ENCODE results near the gene TRHDE. TPM values are rescaled to one million over a fixed set of nuclear protein-coding genes. Genes with fewer than 3 reads are reported as not detected.
A peak's percentile ranks its signal among the peaks of the same experiment; 100 is the strongest.
"Not testable (repeated sequence)": the region's sequence is repeated elsewhere in the genome, so short reads cannot be mapped to it uniquely, and the experiment has no call there.

TRHDE gene
- total and polyA plus RNA-seq, 2 donors from 2014 or later: 1.6 to 18.6 TPM

DNA sequence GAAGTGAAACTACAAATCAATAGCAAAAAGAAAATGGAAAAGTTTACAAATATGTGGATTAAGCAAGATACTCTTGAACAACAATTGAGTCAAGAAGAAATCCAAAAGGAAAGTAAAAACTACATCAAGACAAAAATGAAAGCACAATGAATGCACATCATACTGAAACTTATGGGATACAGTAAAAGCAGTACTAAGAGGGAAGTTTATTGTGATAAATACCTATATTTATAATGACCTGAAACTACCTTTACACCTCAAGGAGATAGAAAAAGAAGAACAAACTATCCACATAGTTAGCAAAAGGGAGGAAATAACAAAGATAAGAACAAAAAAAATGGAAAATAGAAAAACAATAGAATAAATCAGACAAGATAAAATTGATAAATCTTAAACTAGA is 375.0 kb downstream of the TRHDE start:
- no peaks in the 10 kb centered on the region for H3K9me3 ChIP-seq (ENCODE audit: control insufficient read depth in 2 of 3, insufficient read depth in 1 of 3, low read length in 3 of 3)
- H3K4me3 ChIP-seq (ENCODE audit: low read length in 3 of 3): no peak overlapping the region
- TF ChIP-seq CTCF (IDR thresholded peaks at IDR 0.05; ENCODE audit: borderline replicate concordance, extremely low read depth, insufficient read depth): no peak
- H3K9ac ChIP-seq (ENCODE audit: low read length in 3 of 3): no peak overlapping the region
- peak; percentile 19 for FAIRE-seq
- no peaks in the 10 kb centered on the region for H3K27me3 ChIP-seq (ENCODE audit: control insufficient read depth, insufficient read depth, low read length)
- H3K27ac ChIP-seq (ENCODE audit: low read depth in 2 of 2, low read length in 2 of 2): no peak overlapping the region
- no peaks in the 10 kb centered on the region for H3K4me1 ChIP-seq (ENCODE audit: control insufficient read depth in 2 of 3, insufficient read depth in 2 of 3, low read depth in 1 of 3, low read length in 3 of 3)
- intact Hi-C loops (cut with DNase I): no loop called here
- no peak for DNase-seq
- no peaks in the 10 kb centered on the region for H3K36me3 ChIP-seq (ENCODE audit: control insufficient read depth in 2 of 3, insufficient read depth in 3 of 3, low read length in 3 of 3)

DNA sequence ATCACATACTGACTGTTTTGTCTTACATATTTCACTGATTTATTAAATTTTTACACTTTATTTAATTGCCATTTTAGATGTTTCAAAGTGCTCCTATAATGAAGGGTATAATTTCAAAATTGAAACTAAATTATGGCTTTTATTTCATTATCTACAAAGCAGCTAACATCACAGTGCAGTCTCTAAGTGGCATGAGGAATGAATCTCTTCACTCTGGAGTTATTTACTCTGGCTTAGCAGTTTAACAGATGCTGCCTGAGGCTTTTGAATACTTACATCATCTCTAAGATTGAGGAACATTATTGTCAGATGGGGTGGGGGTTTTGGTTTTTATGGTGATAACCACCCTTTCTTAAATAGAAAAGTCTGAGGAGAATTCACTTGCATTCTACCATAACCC is 386.4 kb downstream of the TRHDE start:
- H3K4me3 ChIP-seq (ENCODE audit: low read length in 3 of 3): no peak overlapping the region
- intact Hi-C loops (cut with DNase I): no loop called here
- H3K27me3 ChIP-seq (ENCODE audit: control insufficient read depth, insufficient read depth, low read length): no peaks in the 10 kb centered on the region
- no peak for TF ChIP-seq CTCF (IDR thresholded peaks at IDR 0.05; ENCODE audit: borderline replicate concordance, extremely low read depth, insufficient read depth)
- H3K9me3 ChIP-seq (ENCODE audit: control insufficient read depth in 2 of 3, insufficient read depth in 1 of 3, low read length in 3 of 3): no peaks in the 10 kb centered on the region
- no peak overlapping the region for H3K9ac ChIP-seq (ENCODE audit: low read length in 3 of 3)
- FAIRE-seq: no peak
- peaks cover 0 to 2% (median 0%) of the 10 kb centered on the region in 3 donors for H3K36me3 ChIP-seq (ENCODE audit: control insufficient read depth in 2 of 3, insufficient read depth in 3 of 3, low read length in 3 of 3)
- no peak overlapping the region for H3K27ac ChIP-seq (ENCODE audit: low read depth in 2 of 2, low read length in 2 of 2)
- no peaks in the 10 kb centered on the region for H3K4me1 ChIP-seq (ENCODE audit: control insufficient read depth in 2 of 3, insufficient read depth in 2 of 3, low read depth in 1 of 3, low read length in 3 of 3)
- DNase-seq: no peak

DNA sequence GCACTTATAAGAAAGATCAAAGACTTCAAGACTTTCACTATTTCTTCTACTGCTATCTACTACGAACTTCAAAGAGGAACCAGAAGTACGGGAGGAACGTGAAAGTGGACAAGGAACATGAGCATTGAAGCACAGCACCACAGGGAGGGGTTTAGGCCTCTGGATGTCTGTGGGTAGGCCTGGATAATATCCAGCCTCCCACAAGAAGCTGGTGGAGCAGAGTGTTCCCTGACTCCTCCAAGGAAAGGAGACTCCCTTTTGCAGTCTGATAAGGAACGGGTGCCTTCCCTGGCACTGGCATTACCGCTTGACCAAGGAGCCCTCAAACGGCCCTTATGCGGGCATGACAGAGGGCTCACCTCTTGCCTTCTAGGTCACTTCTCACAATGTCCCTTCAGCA is 388.0 kb downstream of the TRHDE start:
- H3K27me3 ChIP-seq (ENCODE audit: control insufficient read depth, insufficient read depth, low read length); H3K36me3 ChIP-seq (ENCODE audit: control insufficient read depth in 2 of 3, insufficient read depth in 3 of 3, low read length in 3 of 3); H3K9me3 ChIP-seq (ENCODE audit: control insufficient read depth in 2 of 3, insufficient read depth in 1 of 3, low read length in 3 of 3); H3K27ac ChIP-seq (ENCODE audit: low read depth in 2 of 2, low read length in 2 of 2); DNase-seq; H3K4me1 ChIP-seq (ENCODE audit: control insufficient read depth in 2 of 3, insufficient read depth in 2 of 3, low read depth in 1 of 3, low read length in 3 of 3); H3K4me3 ChIP-seq (ENCODE audit: low read length in 3 of 3); intact Hi-C loops (cut with DNase I); H3K9ac ChIP-seq (ENCODE audit: low read length in 3 of 3); FAIRE-seq: not testable (repeated sequence)

DNA sequence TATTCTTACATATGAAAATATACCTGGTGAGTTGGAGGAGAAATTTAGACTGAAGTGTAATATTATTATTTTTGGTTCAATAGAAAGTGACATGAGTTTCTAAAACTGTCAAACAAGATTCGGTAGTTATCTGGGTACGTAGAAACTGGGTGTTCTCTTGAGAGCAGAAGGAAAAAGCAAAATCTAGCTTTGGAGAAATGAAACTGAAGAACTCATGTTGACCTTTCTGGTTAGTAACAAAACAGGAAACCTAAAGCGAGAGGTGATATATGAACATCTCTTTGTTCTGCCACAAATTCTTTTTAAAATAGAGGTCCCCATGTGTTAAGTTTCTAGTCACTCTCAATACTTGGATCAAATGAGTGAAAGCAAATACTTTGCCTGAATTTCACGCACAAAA is 401.7 kb downstream of the TRHDE start:
- intact Hi-C loops (cut with DNase I): no loop called here
- no peaks in the 10 kb centered on the region for H3K36me3 ChIP-seq (ENCODE audit: control insufficient read depth in 2 of 3, insufficient read depth in 3 of 3, low read length in 3 of 3)

More for the DNA sequence above, 401.7 kb downstream of the TRHDE start:
- Histone ChIP-seq H3K27me3 (ENCODE audit: control insufficient read depth, insufficient read depth, low read length) (no peaks in the 10 kb centered on the region), H3K9me3 (ENCODE audit: control insufficient read depth in 2 of 3, insufficient read depth in 1 of 3, low read length in 3 of 3) (no peaks in the 10 kb centered on the region), H3K27ac (ENCODE audit: low read depth in 2 of 2, low read length in 2 of 2) (no peak overlapping the region), H3K4me1 (ENCODE audit: control insufficient read depth in 2 of 3, insufficient read depth in 2 of 3, low read depth in 1 of 3, low read length in 3 of 3) (peaks cover 0 to 18% (median 0%) of the 10 kb centered on the region in 3 donors), H3K4me3 (ENCODE audit: low read length in 3 of 3) (no peak overlapping the region), H3K9ac (ENCODE audit: low read length in 3 of 3) (no peak overlapping the region)
- DNase-seq (no peak), FAIRE-seq (no peak)
- TF ChIP-seq CTCF (IDR thresholded peaks at IDR 0.05; ENCODE audit: borderline replicate concordance, extremely low read depth, insufficient read depth): no peak
